AG09319 (cell line): Measurements from ENCODE around the gene MXD4.

Experiments
- DNase-seq: peaks from one replicate; pipeline ENCODE4 v3.0.0-alpha.2; 2010; ENCODE audit warnings: low read depth; ENCODE audit errors: extremely low read depth
- CTCF ChIP-seq: IDR thresholded peaks from 2 replicates; pipeline ENCODE4 v1.5.1; 2011; ENCODE audit warnings: low read depth, mild to moderate bottlenecking, inconsistent platforms, low read length, moderate library complexity

Gene MXD4

DNA sequence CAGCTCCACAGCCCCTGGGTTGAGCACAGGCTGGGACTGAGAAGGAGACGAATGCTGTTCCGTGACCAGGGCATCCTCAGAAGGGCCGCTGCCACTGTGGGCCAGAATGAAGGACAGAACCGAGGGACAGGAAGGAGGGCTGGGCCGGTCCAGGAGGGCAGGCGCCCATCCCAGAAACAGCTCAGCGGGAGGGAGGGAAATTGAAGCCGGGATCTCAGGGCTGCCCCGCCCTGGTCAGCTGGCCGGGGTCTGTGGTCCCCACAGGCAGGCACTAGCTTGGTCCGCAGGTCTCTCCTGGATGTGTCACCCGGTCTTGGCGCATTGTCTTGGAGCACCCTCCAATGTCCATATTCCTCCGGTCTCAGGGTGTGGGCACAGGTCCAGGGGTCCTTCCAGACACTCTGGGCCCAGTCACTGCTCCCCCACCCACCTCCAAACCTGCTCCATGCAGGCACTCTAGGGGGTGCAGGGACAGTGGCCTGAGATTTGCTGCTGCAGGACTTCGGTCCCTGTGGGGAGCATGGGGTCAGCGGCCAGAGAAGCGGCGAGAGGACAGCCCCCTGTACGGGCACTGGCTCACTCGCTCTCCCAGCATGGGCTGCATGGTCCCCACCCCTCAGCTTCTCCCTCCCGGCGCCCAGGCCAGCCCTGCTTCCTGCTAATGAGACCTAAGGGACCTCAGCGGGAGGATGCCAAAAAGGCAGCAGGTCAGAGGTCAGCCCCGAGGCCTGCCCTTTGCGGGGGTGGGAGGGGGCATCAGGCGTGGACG lies 23.9 kb upstream of the MXD4 start:
- DNase-seq = no peak
- no peak for TF ChIP-seq CTCF

DNA sequence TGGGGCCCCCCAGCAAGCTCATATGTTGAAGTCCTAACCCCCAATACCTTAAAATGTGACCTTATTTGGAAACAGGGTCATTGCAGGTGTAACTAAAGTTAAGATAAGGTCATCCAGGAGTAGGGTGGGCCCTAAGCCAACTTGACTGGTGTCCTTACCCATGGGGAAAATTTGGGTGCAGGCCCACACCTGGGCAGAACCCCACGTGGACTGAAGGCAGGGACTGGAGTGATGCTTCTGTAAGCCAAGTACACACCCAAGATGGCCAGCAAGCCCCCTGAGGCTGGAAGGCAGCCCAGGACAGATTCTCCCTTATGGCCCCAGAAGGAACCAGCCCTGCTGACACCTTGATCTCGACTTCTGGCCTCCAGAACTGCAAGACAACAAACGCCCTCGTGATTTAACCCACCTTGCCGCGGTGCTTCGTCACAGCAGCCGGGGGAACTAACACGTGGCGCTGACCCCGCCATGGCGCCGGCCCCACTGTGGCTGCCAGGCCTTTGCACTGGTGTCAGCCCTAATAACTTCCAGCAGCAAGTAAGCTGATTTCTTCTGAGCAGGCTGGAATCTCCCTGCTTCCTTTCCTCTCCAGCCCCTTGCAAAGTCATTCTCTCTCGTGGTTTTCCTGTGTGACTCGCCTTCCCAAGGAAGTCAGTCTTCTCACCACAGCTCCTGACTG lies 23.2 kb upstream of the MXD4 start:
- DNase-seq = no peak
- no peak for TF ChIP-seq CTCF

- TF ChIP-seq CTCF = no peak
- no peak for DNase-seq
Measured at GRCh38 chr4:2284161-2284933, 22.4 kb upstream of the MXD4 start.

GRCh38 chr4:2283199-2283711 lies 21.3 kb upstream of the MXD4 start:
- no peak for TF ChIP-seq CTCF

DNA sequence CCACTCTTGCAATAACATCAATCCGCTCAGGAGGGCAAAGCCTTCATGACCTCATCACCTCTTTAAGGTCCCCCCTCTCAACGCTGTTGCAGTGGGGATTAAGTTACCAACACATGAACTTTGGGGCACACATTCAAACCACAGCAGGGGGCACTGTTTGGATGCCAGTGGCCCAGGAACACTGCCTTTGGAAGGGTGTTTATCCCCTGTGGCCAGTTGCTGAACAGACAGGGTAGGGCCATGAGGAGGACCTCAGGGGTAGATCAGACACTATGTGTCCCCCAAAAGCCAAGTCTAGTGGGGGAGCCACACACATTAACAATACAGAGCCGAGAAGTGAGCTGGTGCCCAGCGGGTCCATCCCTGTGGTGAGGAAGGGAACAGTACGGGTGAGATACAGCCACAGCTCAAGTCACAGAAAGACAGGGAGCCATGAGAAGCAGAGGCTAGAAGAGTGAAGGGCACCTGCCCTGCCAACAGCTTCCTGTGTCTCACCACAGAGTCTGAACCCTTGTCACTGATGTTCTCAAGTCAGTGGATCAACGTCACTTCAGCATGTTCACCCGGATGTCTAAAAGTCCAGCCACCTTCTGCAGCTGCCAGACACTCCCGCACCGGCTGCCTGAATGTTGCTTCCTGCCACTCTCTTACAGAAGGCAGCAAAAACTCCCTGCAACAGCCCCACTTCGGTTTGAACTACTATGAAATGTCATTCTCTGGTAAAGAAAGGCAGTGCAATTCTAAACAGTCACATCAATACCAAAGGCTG lies 19.9 kb upstream of the MXD4 start:
- no peak for DNase-seq
- TF ChIP-seq CTCF = no peak

More at GRCh38 chr4:2283199-2283711, 21.3 kb upstream of the MXD4 start:
- no peak for DNase-seq

DNA sequence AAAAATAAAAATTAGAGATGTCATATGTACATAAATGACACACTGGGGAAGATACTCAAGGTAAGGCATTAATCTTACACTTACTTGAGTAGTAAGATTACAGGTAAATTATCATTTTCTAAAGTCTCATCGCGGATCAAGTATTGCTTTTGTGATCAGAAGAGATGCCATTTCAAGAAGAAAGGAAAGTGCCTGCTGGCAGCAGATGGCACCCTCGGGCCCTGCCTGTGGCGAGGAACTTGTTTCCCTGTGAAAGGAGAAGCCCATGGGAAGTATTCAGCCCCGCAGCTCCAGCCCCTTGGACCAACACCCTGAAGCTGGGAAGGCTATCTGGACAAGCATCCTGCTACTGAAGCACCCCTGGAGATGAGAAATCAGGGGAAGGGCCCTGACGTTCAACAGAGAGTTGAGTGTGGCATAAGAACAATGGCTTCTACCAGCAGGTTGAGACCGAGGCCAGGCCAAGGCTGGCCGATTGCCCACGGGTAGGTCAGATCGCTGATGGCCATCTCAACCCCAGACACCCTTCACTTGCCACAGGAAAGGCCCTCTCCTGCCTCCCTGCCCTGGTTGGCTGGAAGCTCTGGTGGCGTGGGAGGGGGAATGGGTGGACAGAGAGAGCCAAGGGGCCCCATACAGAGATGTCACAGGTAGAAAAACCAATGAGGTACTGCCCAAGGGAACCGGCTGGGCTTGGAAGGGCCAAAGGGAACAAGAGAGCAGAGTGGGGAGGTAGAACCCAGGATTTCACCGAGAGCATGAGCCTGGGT lies 18.8 kb upstream of the MXD4 start:
- no peak for DNase-seq
- TF ChIP-seq CTCF = peak; percentile 9; the same call in 1 of the 2 replicates
